Measurements from ENCODE around the gene YIPF2. TPM values are rescaled to one million over a fixed set of nuclear protein-coding genes. Genes with fewer than 3 reads are reported as not detected.

Gene YIPF2
- total RNA-seq, 1 donor from 2014 or later, result 68.4 TPM

- Mint-ChIP-seq H3K36me3 (ENCODE audit: unreplicated experiment) (no peaks in the 10 kb centered on the region), H3K4me3 (ENCODE audit: unreplicated experiment) (no peak overlapping the region), H3K27ac (ENCODE audit: unreplicated experiment) (peak overlapping the region; percentile 89), H3K4me1 (ENCODE audit: unreplicated experiment) (peaks cover 52% of the 10 kb centered on the region), H3K27me3 (ENCODE audit: unreplicated experiment) (no peaks in the 10 kb centered on the region), H3K9me3 (ENCODE audit: unreplicated experiment) (no peaks in the 10 kb centered on the region)
- no peak for DNase-seq (ENCODE audit: extremely low spot score, unreplicated experiment)
- TF ChIP-seq, protein P1, sequence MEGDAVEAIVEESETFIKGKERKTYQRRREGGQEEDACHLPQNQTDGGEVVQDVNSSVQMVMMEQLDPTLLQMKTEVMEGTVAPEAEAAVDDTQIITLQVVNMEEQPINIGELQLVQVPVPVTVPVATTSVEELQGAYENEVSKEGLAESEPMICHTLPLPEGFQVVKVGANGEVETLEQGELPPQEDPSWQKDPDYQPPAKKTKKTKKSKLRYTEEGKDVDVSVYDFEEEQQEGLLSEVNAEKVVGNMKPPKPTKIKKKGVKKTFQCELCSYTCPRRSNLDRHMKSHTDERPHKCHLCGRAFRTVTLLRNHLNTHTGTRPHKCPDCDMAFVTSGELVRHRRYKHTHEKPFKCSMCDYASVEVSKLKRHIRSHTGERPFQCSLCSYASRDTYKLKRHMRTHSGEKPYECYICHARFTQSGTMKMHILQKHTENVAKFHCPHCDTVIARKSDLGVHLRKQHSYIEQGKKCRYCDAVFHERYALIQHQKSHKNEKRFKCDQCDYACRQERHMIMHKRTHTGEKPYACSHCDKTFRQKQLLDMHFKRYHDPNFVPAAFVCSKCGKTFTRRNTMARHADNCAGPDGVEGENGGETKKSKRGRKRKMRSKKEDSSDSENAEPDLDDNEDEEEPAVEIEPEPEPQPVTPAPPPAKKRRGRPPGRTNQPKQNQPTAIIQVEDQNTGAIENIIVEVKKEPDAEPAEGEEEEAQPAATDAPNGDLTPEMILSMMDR (IDR thresholded peaks at IDR 0.05), result no peak
Observed at GRCh38 chr19:10895920-10896319, 32.5 kb downstream of the YIPF2 start.

GRCh38 chr19:10895363-10895762, 33.1 kb downstream of the YIPF2 start:
- no peak overlapping the region for H3K27ac Mint-ChIP-seq (ENCODE audit: unreplicated experiment)

GRCh38 chr19:10894911-10895213, 33.6 kb downstream of the YIPF2 start:
- Mint-ChIP-seq H3K36me3 (ENCODE audit: unreplicated experiment) (no peaks in the 10 kb centered on the region), H3K27ac (ENCODE audit: unreplicated experiment) (no peak overlapping the region)

More at GRCh38 chr19:10895363-10895762, 33.1 kb downstream of the YIPF2 start:
- no peaks in the 10 kb centered on the region for H3K9me3 Mint-ChIP-seq (ENCODE audit: unreplicated experiment)
- H3K4me3 Mint-ChIP-seq (ENCODE audit: unreplicated experiment), result no peak overlapping the region
- TF ChIP-seq, protein P1 (IDR thresholded peaks at IDR 0.05), result no peak
- DNase-seq (ENCODE audit: extremely low spot score, unreplicated experiment), result no peak
- H3K36me3 Mint-ChIP-seq (ENCODE audit: unreplicated experiment), result no peaks in the 10 kb centered on the region
- H3K4me1 Mint-ChIP-seq (ENCODE audit: unreplicated experiment), result peaks cover 53% of the 10 kb centered on the region
- H3K27me3 Mint-ChIP-seq (ENCODE audit: unreplicated experiment), result no peaks in the 10 kb centered on the region

GRCh38 chr19:10892256-10892655, 36.2 kb downstream of the YIPF2 start:
- no peak for DNase-seq (ENCODE audit: extremely low spot score, unreplicated experiment)
- Mint-ChIP-seq H3K4me3 (ENCODE audit: unreplicated experiment) (no peak overlapping the region), H3K36me3 (ENCODE audit: unreplicated experiment) (no peaks in the 10 kb centered on the region), H3K27ac (ENCODE audit: unreplicated experiment) (no peak overlapping the region), H3K27me3 (ENCODE audit: unreplicated experiment) (no peaks in the 10 kb centered on the region), H3K9me3 (ENCODE audit: unreplicated experiment) (no peaks in the 10 kb centered on the region), H3K4me1 (ENCODE audit: unreplicated experiment) (peaks cover 49% of the 10 kb centered on the region)
- TF ChIP-seq, protein P1 (IDR thresholded peaks at IDR 0.05), result no peak

More at GRCh38 chr19:10894911-10895213, 33.6 kb downstream of the YIPF2 start:
- no peaks in the 10 kb centered on the region for H3K9me3 Mint-ChIP-seq (ENCODE audit: unreplicated experiment)
- DNase-seq (ENCODE audit: extremely low spot score, unreplicated experiment), result no peak
- H3K4me3 Mint-ChIP-seq (ENCODE audit: unreplicated experiment), result no peak overlapping the region
- peaks cover 53% of the 10 kb centered on the region for H3K4me1 Mint-ChIP-seq (ENCODE audit: unreplicated experiment)
- TF ChIP-seq, protein P1 (IDR thresholded peaks at IDR 0.05), result no peak
- H3K27me3 Mint-ChIP-seq (ENCODE audit: unreplicated experiment), result no peaks in the 10 kb centered on the region

- Mint-ChIP-seq H3K4me1 (ENCODE audit: unreplicated experiment) (peaks cover 45% of the 10 kb centered on the region), H3K27ac (ENCODE audit: unreplicated experiment) (no peak overlapping the region), H3K9me3 (ENCODE audit: unreplicated experiment) (no peaks in the 10 kb centered on the region), H3K4me3 (ENCODE audit: unreplicated experiment) (no peak overlapping the region), H3K27me3 (ENCODE audit: unreplicated experiment) (no peaks in the 10 kb centered on the region), H3K36me3 (ENCODE audit: unreplicated experiment) (no peaks in the 10 kb centered on the region)
- no peak for DNase-seq (ENCODE audit: extremely low spot score, unreplicated experiment)
- TF ChIP-seq, protein P1 (IDR thresholded peaks at IDR 0.05), result no peak
Observed at GRCh38 chr19:10891405-10892086, 36.9 kb downstream of the YIPF2 start.
